ENCODE results near the gene BHLHE23. TPM values are rescaled to one million over a fixed set of nuclear protein-coding genes. Genes with fewer than 3 reads are reported as not detected.

BHLHE23 gene
- polyA plus RNA-seq, 1 of the 3 experiments (the other 2 are of a cell fraction) = not detected

DNA sequence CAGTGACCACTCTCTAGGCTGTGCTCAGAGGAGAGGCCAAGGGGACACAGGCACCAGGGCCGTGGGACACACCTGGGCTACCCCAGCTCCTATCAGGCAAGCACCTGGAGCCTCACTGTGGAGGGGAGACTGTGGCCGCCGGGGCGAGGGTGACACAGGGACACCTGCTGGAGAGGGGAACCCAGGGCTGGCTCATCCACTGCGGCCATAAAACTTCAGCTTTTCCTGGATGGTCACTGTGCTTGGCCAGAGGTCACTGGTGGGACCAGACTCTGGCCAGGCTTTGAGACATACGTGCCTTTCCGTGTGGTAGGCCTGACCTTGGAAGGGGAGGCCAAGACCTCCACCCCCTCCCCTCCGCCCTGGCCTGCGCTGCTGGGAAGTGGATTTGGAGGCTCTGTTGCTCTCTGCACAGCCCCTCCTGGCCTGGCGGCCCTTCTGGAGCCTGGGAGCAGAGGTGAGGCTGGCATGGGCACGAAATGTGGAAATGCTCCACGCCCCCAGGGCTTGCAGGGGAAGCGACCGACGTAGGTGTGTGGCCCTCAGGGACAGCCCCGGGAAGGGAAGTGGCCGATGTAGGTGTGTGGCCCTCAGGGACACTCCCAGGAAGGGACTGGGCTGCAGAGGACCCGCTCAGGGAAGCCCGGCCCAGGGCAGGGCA is 42.9 kb upstream of the BHLHE23 start:
- ChIA-PET CTCF (no interaction called here), POLR2A (no interaction called here)
- Histone ChIP-seq H3K27me3 (ENCODE audit: insufficient read depth) (peaks cover 41% of the 10 kb centered on the region), H3K9ac (no peak overlapping the region), H3K9me2 (no peaks in the 10 kb centered on the region), H3K4me1 (ENCODE audit: control insufficient read depth in 1 of 2, insufficient read depth in 2 of 2, low read depth in 1 of 2, low read length in 1 of 2) (peaks cover 0 to 3% of the 10 kb centered on the region in 2 experiments; a peak in 1 of 4 replicates), H3K36me3 (replicated peaks in 1 of 2; ENCODE audit: control insufficient read depth in 1 of 2, insufficient read depth in 2 of 2, low read length in 1 of 2) (no peaks in the 10 kb centered on the region), H2AFZ (ENCODE audit: low read depth) (no peak overlapping the region), H4K20me1 (ENCODE audit: insufficient read depth) (no peaks in the 10 kb centered on the region), H3K4me3 (ENCODE audit: low read depth in 2 of 2, low read length in 1 of 2) (no peak overlapping the region), H3K4me2 (no peak overlapping the region), H3K9me3 (no peaks in the 10 kb centered on the region), H3K27ac (ENCODE audit: low read depth in 2 of 2, low read length in 1 of 2) (no peak overlapping the region), H3F3A (replicated peaks; ENCODE audit: insufficient read depth) (no peaks in the 10 kb centered on the region), H3K79me2 (ENCODE audit: insufficient read depth) (no peaks in the 10 kb centered on the region)
- 61% methylated on average over 4 of the region's 19 CpGs for WGBS (ENCODE audit: low lambda C conversion rate)
- no peak for DNase-seq
- TF ChIP-seq RFX5 (IDR thresholded peaks at IDR 0.05; ENCODE audit: low read length) = no peak
- no peak for TF ChIP-seq TAF1 (IDR thresholded peaks at IDR 0.05; ENCODE audit: borderline replicate concordance, low read depth, low read length)
- TF ChIP-seq, protein P1, sequence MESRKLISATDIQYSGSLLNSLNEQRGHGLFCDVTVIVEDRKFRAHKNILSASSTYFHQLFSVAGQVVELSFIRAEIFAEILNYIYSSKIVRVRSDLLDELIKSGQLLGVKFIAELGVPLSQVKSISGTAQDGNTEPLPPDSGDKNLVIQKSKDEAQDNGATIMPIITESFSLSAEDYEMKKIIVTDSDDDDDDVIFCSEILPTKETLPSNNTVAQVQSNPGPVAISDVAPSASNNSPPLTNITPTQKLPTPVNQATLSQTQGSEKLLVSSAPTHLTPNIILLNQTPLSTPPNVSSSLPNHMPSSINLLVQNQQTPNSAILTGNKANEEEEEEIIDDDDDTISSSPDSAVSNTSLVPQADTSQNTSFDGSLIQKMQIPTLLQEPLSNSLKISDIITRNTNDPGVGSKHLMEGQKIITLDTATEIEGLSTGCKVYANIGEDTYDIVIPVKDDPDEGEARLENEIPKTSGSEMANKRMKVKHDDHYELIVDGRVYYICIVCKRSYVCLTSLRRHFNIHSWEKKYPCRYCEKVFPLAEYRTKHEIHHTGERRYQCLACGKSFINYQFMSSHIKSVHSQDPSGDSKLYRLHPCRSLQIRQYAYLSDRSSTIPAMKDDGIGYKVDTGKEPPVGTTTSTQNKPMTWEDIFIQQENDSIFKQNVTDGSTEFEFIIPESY (IDR thresholded peaks at IDR 0.05; ENCODE audit: borderline replicate concordance, low read depth) = no peak
- TF ChIP-seq MXI1 (IDR thresholded peaks at IDR 0.05; ENCODE audit: low read depth, low read length) = no peak
- no peak for TF ChIP-seq CHD2 (IDR thresholded peaks at IDR 0.05; ENCODE audit: low read length, partially characterized antibody)

- Histone ChIP-seq H4K20me1 (ENCODE audit: insufficient read depth) (no peaks in the 10 kb centered on the region), H2AFZ (ENCODE audit: low read depth) (no peak overlapping the region), H3K9me2 (no peaks in the 10 kb centered on the region), H3K9ac (no peak overlapping the region), H3K79me2 (ENCODE audit: insufficient read depth) (no peaks in the 10 kb centered on the region), H3K27me3 (ENCODE audit: insufficient read depth) (peaks cover 44% of the 10 kb centered on the region), H3K4me2 (no peak overlapping the region), H3K27ac (ENCODE audit: low read depth in 2 of 2, low read length in 1 of 2) (no peak overlapping the region), H3K4me1 (ENCODE audit: control insufficient read depth in 1 of 2, insufficient read depth in 2 of 2, low read depth in 1 of 2, low read length in 1 of 2) (peaks cover 0 to 3% of the 10 kb centered on the region in 2 experiments; a peak in 1 of 4 replicates), H3K36me3 (replicated peaks in 1 of 2; ENCODE audit: control insufficient read depth in 1 of 2, insufficient read depth in 2 of 2, low read length in 1 of 2) (no peaks in the 10 kb centered on the region), H3F3A (replicated peaks; ENCODE audit: insufficient read depth) (no peaks in the 10 kb centered on the region), H3K4me3 (ENCODE audit: low read depth in 2 of 2, low read length in 1 of 2) (no peak overlapping the region), H3K9me3 (no peaks in the 10 kb centered on the region)
- no peak for DNase-seq
- ChIA-PET POLR2A (no interaction called here), CTCF (no interaction called here)
- 64% methylated on average over 6 of the region's 6 CpGs for WGBS (ENCODE audit: low lambda C conversion rate)
- no peak for TF ChIP-seq TCF12 (IDR thresholded peaks at IDR 0.05)
- no peak for TF ChIP-seq EZH2phosphoT487 (IDR thresholded peaks at IDR 0.05; ENCODE audit: borderline replicate concordance, low read depth)
- TF ChIP-seq, protein P2, sequence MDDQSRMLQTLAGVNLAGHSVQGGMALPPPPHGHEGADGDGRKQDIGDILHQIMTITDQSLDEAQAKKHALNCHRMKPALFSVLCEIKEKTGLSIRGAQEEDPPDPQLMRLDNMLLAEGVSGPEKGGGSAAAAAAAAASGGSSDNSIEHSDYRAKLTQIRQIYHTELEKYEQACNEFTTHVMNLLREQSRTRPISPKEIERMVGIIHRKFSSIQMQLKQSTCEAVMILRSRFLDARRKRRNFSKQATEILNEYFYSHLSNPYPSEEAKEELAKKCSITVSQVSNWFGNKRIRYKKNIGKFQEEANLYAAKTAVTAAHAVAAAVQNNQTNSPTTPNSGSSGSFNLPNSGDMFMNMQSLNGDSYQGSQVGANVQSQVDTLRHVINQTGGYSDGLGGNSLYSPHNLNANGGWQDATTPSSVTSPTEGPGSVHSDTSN (IDR thresholded peaks at IDR 0.05) = no peak
- TF ChIP-seq USF2 (IDR thresholded peaks at IDR 0.05; ENCODE audit: borderline replicate concordance, low read depth, low read length) = no peak
- TF ChIP-seq RXRA (IDR thresholded peaks at IDR 0.05; ENCODE audit: borderline replicate concordance, low read depth) = no peak
- no peak for TF ChIP-seq ELF1 (IDR thresholded peaks at IDR 0.05)
- TF ChIP-seq EP300 (IDR thresholded peaks at IDR 0.05; ENCODE audit: borderline replicate concordance in 1 of 2, low read depth in 1 of 2, low read length in 1 of 2) = no peak
- TF ChIP-seq IRF3 (IDR thresholded peaks at IDR 0.05; ENCODE audit: low read depth, low read length) = no peak
Measured at GRCh38 chr20:63049191-63049518, 42.4 kb upstream of the BHLHE23 start.

Data from SK-N-SH (cell line).